Fibroblast of upper back skin (primary cell): ENCODE measurements around the gene CSF1.
A peak's percentile ranks its signal among the peaks of the same experiment; 100 is the strongest.
"Not testable (repeated sequence)": the region's sequence is repeated elsewhere in the genome, so short reads cannot be mapped to it uniquely, and the experiment has no call there.

ENCODE experiments used
- DNase-seq: peaks from one replicate; pipeline ENCODE4 v3.0.0-alpha.2; 2013

Gene CSF1, protein sequence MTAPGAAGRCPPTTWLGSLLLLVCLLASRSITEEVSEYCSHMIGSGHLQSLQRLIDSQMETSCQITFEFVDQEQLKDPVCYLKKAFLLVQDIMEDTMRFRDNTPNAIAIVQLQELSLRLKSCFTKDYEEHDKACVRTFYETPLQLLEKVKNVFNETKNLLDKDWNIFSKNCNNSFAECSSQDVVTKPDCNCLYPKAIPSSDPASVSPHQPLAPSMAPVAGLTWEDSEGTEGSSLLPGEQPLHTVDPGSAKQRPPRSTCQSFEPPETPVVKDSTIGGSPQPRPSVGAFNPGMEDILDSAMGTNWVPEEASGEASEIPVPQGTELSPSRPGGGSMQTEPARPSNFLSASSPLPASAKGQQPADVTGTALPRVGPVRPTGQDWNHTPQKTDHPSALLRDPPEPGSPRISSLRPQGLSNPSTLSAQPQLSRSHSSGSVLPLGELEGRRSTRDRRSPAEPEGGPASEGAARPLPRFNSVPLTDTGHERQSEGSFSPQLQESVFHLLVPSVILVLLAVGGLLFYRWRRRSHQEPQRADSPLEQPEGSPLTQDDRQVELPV

DNA sequence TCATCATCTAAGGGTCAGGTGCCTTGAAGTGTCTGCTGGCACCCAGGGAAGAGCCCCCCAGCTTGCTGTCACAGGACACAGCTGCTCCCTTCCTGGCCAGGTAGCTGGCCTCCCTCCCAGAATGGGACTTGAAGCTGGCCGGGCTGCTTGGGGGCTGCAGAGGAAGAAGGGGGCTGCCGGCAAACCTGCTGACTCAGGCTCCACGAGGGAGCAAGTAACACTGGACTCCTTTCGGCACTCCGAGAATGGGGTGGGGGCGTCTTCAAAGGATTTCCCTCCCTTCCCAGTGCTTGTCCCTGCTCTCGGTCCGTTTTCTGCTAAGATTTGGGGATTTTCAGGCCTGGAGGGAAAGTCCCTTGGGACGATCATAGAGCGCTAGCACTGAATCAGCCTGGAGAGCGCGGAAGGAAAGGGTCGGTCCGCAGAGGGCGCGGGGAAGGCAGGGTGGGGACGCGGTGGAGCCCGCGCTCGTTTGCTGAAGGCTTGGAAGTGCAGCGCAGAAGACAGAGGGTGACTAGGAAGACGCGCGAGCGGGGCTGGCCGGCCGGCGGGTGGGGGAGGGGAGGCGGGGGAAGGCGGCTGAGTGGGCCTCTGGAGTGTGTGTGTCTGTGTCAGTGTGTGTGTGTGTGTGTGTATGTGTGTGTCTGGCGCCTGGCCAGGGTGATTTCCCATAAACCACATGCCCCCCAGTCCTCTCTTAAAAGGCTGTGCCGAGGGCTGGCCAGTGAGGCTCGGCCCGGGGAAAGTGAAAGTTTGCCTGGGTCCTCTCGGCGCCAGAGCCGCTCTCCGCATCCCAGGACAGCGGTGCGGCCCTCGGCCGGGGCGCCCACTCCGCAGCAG is at the start of gene CSF1:
Gene CSF1 (plus strand): TSS at position 727 of the 840 bp plus-strand sequence. CDS start 175 bp downstream, outside the sequence.
- peak; percentile 83 for DNase-seq

DNA sequence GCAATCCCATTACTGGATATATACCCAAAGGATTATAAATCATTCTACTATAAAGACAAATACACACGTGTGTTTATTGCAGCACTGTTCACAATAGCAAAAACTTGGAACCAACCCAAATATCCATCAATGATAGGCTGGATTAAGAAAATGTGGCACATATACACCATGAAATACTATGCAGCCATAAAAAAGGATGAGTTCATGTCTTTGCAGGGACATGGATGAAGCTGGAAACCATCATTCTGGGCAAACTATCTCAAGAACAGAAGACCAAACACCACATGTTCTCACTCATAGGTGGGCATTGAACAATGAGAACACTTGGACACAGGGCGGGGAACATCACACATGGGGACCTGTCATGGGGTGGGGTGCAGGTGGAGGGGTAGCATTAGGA is 49.0 kb upstream of the CSF1 start:
- not testable (repeated sequence) for DNase-seq

DNA sequence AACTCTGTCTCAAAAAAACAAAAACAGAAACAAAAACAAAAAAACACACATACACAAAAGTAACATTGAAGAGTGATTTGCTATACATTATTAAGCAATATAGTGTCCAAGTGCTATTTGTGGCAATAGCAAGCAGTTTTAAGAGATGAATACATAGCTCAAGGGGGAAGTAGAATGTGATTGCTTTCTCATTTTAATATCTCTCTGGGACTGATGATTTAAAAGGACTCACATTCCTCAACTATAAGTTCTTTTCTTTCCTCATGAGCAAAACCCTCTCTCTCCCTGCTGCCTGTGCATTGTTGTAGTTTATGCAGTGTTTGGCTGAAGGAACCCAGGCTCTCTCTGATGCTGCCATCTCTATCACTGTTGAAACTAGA is 47.0 kb upstream of the CSF1 start:
- DNase-seq = peak; percentile 65

DNA sequence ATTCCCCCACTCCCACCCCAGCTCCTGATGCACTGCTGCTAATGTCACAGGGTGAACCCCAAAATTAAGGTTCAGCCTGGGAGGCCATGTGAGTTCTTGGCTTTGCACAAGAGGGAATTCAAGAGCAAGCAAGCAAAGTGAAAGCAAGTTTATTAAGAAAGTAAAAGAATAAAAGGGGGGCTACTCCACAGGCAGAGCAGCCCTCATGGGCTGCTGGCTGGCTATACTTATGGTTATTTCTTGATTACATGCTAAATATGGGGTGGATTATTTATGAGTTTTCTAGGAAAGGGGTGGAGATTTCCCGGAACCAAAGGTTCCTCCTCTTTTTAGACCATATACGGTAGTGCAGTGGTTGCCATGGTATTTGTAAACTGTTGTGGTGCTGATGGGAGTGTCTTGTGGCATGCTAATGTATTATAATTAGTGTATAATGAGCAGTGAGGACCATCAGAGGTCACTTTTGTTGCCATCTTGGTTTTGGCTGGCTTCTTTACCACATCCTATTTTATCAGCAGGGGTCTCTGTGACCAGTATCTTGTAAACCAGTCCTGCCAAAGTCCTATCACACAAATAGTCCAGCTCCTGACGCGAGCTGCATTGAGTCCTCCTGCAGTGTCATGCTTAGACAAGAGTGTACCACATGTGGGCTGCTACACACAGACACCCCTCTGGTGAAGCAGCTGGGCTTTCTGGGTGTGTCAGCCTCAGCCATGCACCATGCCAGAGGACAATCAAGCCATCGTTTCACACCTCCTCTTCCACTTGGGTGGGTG is 46.4 kb upstream of the CSF1 start:
- DNase-seq = peak; percentile 64

DNA sequence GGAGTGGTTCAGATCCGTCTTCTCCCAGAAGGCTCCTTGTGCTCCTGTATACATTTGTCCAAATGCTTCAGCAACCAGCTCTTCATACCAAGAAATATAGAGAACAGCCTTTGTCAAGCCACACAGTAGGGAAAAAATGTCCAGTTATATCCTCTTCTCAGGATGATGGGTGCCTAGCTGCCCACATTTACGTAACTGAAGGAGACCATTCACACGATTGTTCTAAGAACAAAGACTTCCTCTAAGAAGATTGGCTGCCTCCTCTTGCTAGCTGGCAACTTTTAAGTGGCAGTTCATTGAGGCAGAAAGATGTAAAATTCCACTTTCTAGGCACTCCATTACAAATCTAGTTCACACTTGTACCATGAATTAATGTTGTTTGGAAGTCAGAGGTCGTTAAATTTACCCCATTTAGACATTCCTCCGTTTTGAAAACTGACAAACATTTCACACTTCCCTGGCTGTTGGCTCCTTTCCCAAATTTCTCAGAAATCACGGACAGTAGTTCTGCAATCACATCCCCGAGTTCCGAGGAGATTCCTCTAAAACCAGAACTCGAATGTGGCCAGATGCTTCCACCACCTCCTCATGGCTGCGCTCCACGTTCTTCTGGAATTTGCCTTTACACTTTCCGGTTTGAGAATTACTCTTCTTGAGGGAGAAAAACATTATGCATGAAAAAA is 45.6 kb upstream of the CSF1 start:
- DNase-seq = peak; percentile 65

DNA sequence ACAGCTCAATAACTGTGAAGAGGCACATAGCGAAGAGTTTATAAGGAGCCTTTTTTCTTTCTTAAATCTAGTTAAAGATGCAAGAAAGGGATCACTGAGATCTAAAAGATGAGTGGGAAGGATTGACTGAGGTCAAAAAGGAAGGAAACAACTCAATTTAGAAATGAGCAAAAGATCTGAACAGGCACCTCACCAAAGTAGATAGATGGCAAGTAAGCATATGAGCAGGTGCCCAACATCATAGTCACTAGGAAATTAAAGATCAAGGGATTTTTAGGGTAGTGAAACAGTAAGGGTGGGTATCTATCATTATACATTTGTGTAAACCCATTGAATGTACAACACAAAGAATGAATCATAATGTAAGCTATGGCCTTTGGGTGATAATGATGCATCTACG is 44.6 kb upstream of the CSF1 start:
- no peak for DNase-seq

DNA sequence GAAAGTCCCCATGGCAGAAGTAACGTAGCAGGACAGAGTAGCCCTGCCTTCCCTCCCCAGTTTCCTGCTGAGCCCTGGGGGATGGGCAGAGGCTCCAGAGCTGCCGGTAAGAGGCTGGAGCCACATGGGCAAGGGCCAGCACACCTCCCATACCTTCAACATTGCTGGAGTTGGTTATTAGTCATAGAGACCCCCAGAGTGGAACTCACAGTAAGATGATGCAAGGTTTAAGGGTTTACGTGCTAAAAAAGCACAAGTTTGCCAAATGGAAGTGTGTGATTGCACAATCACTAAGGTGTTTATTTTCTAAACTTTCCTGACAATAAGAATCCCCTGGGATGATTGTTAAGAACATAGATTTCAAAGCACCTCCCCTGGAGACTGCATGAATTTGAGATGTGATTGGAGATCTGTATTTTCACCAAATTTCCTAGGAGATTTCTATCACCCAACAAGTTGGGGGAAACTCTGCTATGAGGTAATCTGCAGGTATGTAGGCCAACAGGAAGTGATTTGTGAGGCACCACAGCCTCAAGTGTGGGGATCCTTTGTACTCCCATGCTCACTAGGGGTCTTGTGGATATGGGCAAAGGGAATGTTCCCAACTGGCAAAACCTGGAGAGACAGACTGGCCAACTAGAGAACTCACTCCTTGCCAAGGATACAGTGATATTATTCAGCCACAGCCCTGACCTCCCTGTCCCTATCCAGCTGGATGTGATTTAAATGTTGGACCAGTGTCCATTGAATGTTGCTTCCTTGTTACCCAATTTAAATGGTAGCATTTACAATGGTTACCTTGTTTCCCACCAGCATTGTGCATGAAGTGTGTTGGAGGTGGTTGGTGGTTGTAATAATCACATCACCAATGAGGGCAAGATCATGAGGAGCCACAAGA is 37.1 kb upstream of the CSF1 start:
- peak; percentile 87 for DNase-seq

DNA sequence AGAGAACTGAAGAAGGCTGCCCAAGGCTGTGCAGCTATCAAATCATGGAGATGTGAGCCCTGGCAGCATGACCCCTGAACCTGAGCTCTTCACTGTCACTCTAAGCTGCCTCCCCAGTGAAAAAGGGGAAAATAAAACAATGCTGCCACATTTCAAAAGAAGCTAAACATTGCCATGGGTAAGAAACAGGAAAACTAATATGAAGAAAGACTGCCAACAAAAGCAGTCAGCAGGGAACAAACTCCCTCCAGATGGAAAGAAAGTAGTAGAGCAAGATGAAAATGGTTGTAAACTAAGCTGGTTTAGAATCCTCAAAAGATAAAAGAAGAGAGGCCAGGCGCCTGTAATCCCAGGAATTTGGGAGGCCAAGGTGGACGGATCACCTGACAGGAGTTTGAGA is 36.2 kb upstream of the CSF1 start:
- DNase-seq = no peak

DNA sequence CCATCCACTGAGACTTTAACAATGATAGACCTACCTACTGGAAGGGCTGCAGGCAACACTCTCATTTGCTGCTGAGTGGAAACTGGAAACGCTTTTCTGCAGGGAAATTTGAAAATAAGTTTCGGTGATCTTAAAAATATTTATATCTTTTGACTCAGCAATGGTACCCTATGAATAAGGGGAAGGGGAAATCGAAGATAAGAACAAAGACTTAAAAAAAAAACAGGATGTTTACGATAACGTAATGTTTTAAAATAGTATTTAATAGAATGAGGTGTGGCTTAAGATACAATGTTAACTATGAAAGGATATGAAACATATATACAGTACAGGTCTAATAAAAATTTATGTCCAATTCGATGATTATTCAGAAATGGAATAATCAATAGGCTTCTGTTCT is 34.8 kb upstream of the CSF1 start:
- DNase-seq = no peak

DNA sequence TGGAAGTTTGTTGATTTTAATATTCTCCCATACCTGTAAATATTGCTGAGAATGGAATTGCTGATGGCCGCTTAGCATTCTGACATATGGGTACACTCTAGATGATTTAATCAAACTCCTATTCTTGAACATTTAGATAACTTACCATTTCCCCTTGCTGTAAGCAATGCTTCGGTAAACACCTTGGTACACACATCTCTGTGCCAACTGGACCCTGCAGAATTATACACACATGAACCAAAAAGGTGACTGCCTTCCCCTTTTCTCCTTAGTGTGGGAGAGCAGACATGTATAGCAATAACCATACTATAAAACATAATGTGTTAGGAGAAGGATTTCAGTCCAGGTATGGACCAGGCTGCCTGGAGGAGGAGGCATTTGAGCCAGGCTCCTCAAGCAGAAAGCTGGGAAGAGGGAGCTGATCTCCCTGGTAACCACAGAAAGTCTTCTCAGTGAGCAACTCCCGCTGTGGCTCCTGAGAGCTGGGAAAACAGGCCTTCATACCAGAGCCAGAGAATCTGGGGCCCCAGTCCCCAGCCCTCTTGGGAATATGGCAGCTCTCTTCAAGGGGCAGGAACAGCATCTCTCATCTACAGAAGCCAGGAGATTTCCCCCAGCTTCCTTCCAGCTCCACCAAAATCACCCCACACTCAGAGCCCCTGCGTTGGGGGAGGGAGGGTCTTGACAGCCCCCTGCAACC is 33.9 kb upstream of the CSF1 start:
- DNase-seq = peak; percentile 89

DNA sequence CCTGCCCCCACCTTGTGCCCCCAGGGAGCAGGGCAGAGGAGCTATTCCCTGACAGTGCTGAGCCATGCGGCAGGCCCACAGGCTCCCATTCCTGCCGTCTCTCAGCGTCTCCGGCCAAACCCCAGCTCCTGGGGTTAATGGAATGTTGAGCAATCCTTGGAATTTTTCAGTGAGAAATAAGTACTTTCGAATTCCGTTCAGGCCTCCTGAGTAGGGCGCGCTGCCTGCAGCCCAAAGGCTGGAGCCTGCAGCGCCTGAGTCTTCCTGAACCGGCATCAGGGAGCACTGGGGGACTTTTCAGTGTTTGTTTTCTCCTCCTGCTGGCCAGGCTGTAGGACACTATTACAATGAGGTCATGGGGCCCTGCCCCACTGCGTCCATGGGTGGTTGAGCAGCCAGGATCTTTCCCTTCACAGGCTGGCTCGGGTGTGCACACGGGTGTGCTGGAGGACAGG is 33.3 kb upstream of the CSF1 start:
- DNase-seq = peak; percentile 97

DNA sequence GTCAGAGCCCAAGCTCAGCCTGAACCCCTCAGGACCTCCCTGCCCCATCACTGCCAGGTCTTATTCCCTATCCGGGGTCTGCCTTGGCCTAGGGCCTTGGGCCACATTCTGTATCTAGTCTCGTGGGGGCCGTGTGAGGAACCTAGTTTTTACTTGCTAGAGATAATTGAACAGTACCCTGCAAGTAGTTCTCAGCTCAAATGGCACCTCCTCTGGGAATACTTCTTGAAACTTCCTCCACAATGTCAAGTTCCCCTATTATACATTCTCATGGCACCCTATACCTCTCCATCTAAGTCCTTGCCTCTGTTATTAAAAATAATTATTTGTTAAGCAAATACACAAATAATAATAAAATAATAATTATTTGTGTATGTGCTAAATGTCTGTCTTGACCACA is 32.9 kb upstream of the CSF1 start:
- DNase-seq = no peak

DNA sequence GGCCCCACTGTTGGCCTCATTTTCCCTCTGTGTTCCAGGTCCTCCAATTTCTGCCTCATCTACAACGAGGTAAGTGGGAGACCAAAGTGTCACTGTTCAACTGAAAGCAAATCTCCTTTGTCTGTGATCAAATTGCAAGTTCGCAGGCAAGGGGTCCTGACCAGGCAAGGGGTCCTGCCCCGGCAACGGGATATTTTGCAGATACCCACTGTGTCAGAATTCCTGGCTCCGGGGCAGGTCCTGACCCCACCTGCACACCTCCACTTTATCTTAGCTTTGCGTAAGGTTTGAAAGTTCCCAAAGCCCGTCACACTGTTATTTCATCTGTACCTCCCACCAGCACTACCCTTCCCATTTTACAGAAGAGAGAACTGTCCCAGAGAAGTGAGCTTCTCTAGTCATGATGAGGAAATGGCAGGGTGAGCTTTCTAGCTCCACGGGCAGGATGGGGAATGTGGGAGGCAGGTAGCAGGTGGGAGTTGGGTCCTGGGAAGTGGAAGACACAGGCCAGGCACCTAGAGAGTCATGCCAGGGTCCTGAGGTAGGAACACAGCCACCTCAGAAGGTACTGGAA is 32.0 kb upstream of the CSF1 start:
- no peak for DNase-seq

DNA sequence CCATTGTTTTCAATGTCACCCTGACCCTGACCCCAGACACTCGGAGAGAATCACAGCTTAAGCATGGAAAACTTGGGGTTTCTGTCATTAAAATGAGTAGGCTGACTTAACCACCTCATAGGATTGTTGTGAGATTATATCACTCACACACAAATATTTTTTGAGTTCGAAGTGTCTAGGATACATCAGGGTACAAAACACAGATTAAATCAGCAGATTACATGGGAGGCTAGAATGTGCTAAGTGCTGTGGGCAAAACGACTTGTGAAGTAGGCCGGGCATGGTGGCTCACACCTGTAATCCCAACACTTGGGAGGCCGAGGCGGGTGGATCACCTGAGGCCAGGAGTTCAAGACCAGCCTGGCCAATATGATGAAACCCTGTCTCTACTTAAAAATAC is 31.3 kb upstream of the CSF1 start:
- not testable (repeated sequence) for DNase-seq

DNA sequence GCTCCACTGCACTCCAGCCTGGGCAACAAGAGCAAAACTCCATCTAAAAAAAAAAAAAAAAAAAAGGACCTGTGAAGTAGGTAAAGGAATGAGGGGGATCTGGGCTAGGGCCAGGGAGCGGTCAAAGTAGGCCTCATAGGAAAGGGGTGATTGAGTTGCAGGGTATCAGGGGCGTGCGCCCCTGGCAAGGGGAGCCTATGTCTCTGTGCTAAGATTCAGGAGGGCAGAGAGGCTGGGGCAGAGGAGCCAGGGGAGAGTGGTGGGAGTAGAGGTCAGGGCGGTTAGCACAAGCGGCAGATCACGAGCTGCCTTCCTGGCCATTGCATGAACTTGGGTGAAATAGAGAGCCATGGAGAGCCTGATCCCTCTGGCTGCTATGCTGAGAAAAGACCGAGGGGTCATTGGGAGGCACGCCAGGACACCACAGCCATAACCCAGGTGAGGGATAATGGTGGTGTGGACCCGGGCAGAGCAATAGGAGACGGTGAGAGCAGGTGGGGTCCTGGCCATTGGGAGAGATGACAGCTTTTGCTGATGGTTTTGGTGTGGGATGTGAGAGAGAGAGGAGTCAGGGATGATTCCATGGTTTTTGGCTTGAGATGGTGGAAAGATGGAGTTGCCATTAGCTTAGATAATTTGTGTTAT is 30.6 kb upstream of the CSF1 start:
- no peak for DNase-seq

DNA sequence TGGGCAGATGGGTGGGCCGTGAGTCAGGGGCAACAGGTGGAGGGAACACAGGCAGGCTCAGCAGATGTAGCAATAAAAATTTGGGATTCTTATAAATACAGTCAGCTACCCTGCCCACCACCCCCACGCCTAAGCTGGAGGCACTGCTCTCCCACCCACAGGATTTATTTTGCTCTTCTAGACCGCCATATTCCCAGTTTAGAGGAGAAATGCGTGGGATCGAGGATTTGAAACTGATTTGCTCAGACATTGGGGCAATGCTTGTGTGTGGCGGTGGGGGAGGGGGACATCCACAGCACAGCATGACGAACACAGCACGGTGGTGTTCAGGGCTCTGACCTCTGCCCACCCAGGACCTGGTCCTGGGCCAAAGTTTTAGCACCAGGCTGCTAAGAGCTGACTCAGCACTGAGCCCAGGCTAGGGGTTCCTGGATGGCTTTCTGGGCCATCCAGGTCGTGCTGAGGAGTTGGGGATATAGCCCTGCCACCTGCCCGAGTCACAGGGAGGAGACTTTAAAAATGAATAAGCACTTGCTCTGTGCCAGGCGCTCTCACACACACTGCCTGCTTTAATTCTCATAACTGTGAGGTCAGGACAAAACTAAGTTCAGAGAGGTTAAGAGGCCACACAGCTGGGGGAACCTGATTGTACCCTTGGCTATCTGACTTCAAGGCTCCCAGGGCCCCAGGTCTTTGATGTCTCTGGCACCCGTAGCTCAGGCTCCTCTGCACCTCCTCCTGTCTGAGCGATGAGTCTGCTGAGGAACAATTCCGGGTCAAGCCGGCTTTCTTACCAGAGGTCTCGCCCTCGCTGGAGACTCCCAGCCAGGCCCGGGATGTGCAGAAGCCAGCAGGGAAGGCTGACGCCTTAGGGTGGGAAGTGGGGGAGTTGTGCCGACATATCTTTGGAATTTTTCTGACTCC is 29.4 kb upstream of the CSF1 start:
- no peak for DNase-seq

DNA sequence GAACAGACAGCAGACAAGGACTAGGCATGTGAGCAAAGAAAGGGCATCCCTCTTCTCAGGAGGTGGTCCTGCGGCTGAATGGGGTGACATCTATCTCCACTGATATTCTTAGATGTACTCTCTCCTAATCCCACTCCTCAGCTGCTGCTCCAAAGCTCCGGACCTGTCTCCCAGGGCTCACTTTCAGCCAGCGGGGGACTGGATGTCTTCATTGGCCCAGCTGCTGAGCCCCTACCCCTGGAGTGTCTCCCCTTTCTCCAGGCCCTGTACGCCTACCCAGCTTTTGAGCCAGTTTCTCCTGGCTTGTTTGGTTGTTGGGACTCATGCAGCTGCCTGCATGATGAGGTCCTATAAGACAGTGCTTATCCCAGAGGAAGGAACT is 28.8 kb upstream of the CSF1 start:
- no peak for DNase-seq
